Heart right ventricle (tissue), 16 donors: ENCODE measurements around the gene GABRR1. TPM values are rescaled to one million over a fixed set of nuclear protein-coding genes. Genes with fewer than 3 reads are reported as not detected.
"Not testable (repeated sequence)": the region's sequence is repeated elsewhere in the genome, so short reads cannot be mapped to it uniquely, and the experiment has no call there.

Experiments
- ATAC-seq, 8 donors: fragments of 200-7000 bp; cut with Tn5 transposase; one replicate each; pipeline ENCODE4 v1.9.1; 2020; ENCODE audit warnings: mild to moderate bottlenecking in 8 of 8, moderate library complexity in 8 of 8, moderate number of reproducible peaks in 1 of 8
- DNase-seq, 2 donors: peaks; one replicate each; pipeline ENCODE4 v3.0.0-alpha.2; 2020
- H3K27ac ChIP-seq, 10 donors: fragments of 200-600 bp; sonication (generic) in 2 of 10; one replicate each; pipeline versions ENCODE4 v1.5.0 to v1.8.0; 2020 to 2022; ENCODE audit warnings: mild to moderate bottlenecking in 3 of 10
- H3K27me3 ChIP-seq, 7 donors: fragments of 200-600 bp; one replicate each; pipeline ENCODE4 v1.8.0; 2021 to 2022; ENCODE audit warnings: mild to moderate bottlenecking in 2 of 7
- H3K36me3 ChIP-seq, 9 donors: fragments of 200-600 bp; sonication (generic) in 1 of 9; one replicate each; pipeline versions ENCODE4 v1.5.0 to v1.8.0; 2020 to 2022; ENCODE audit warnings: mild to moderate bottlenecking in 2 of 9
- H3K4me1 ChIP-seq, 9 donors: fragments of 200-600 bp; sonication (generic) in 1 of 9; one replicate each; pipeline versions ENCODE4 v1.5.0 to v1.8.0; 2020 to 2022; ENCODE audit warnings: mild to moderate bottlenecking in 4 of 9
- H3K4me3 ChIP-seq, 10 donors: fragments of 200-600 bp; sonication (generic) in 2 of 10; one replicate each; pipeline versions ENCODE4 v1.5.0 to v1.8.0; 2020 to 2022; ENCODE audit warnings: mild to moderate bottlenecking in 7 of 10, moderate library complexity in 2 of 10
- H3K9me3 ChIP-seq, 11 donors: fragments of 200-600 bp in 10 of 11; sonication (generic) in 2 of 11; one replicate each; pipeline versions ENCODE4 v1.5.0 to v1.8.0; 2013 to 2022; ENCODE audit warnings: mild to moderate bottlenecking in 2 of 11, control low read depth in 1 of 11, moderate library complexity in 1 of 11
- CTCF ChIP-seq, 9 donors: fragments of 200-600 bp; sonication (generic) in 2 of 9; IDR thresholded peaks; one replicate each; pipeline versions ENCODE4 v1.5.0 to v1.8.0; 2021 to 2022; ENCODE audit warnings: antibody characterized with exemption in 9 of 9, mild to moderate bottlenecking in 5 of 9, moderate library complexity in 1 of 9
- WGBS, 2 donors: extraction: QIAGEN DNeasy Blood & Tissue Kit; methylation state at CpG; one replicate each; pipeline ENCODE4 v1.1.7; 2013; ENCODE audit warnings: inconsistent platforms in 1 of 2; 5-methylcytosine and 5-hydroxymethylcytosine counted together
- intact Hi-C, 10 donors: fragments of 100-400 bp; cut with DNase I; formaldehyde crosslinking; loops; one replicate each; pipeline versions ENCODE4 v1.11.1 to v1.14.2; 2022
- polyA plus RNA-seq, 2 donors: library from polyadenylated mRNA; stranded (reverse); fragments of 200-250 nt; gene quantifications; one replicate each; pipeline ENCODE4 v1.2.3, GENCODE V29; 2013
- total RNA-seq, 10 donors: library from RNA; stranded (reverse); fragmentation: NEBNext Ultra II Directional in 3 of 10; extraction: Animal tissue kit (Norgen Biotek cat#: 25700) in 3 of 10; gene quantifications; one replicate each; pipeline versions ENCODE4 v1.2.1 to v1.2.4, GENCODE V29; 2021 to 2023
- donor health status: Arrhythmogenic right ventricular cardiomyopathy.
- donor health status: ischemic (EF 13 %, LVEDD 7.1; RV severe dilation, severe dysfunction).
- donor health status: healthy with polysubstance abuse.
- donor health status: DM: no; HTN: yes; CAD: no.
- donor health status: DM: no; HTN: no; CAD: no.
- donor health status: ischemic (EF 25% LVEDD 6.9; RV normal size, moderate dysfunction).
- donor health status: ischemic (EF 25% LVEDD 5.7; RV mildly dilated, moderate dysfunction).
- donor health status: healthy.
- donor health status: DM: yes; HTN: yes; CAD: no.
- donor health status: Ischemic cardiomyopathy.
- donor health status: ischemic (EF 35%, LVEDD 5.7; RV mildly dilated, moderate dysfunction).
- donor health status: nonischemic (EF 11% LVEDD 7.7; RV severe dilation, severe dysfunction).
- donor health status: DM: yes; HTN: yes; CAD: no.
- donor health status: PGD.
- donor health status: ischemic (EF 29% LVEDD 5.4; RV normal size, mild dysfunction).
- donor health status: nonischemic (EF 23%, LVEDD 6.1; RV moderate dilation, normal function).

The GABRR1 gene
- total and polyA plus RNA-seq, 12 donors: 0.01 TPM; not detected in 11

DNA sequence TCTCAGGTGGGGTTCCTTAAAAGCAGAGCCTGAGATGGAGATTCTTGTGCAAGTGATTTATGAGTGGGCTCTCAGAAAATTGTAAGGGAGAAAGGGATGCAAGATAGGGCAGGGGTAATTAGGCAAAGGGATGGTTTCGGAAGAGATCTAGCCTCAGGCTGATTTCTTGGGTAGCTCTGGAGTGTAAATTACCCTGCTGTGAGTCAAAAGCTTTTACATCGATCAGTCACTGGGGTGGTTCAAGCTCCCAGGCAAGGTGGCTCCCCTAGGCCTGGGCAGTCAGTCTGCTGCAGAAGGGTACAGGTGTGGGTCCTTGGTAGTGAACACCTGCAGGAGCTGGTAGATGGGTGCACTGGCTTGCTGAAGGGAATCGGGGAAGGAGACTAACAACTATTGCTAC is 82.4 kb downstream of the GABRR1 start:
- Histone ChIP-seq H3K9me3 (no peaks in the 10 kb centered on the region), H3K4me1 (peaks cover 0 to 14% (median 0%) of the 10 kb centered on the region in 9 donors), H3K36me3 (no peaks in the 10 kb centered on the region), H3K27me3 (no peaks in the 10 kb centered on the region), H3K4me3 (no peak overlapping the region), H3K27ac (no peak overlapping the region)
- intact Hi-C loops: loop anchor here in 1 of 10 donors (10.0 kb wide), 1 partner anchor 150 kb away; no protein-coding TSS in a partner anchor
- DNase-seq (no peak), ATAC-seq (no peak)
- no peak for TF ChIP-seq CTCF (IDR thresholded peaks at IDR 0.05)
- WGBS, 2 donors: 85 to 93% methylated on average over 3 of the region's 3 CpGs

- no peaks in the 10 kb centered on the region for H3K27me3 ChIP-seq
- no peaks in the 10 kb centered on the region for H3K36me3 ChIP-seq
- DNase-seq (no peak), ATAC-seq (no peak)
- WGBS, 2 donors: 88 to 89% methylated on average over 9 of the region's 9 CpGs
- intact Hi-C loops: loop anchor here in 1 of 10 donors (10.0 kb wide), 1 partner anchor 149 kb away; no protein-coding TSS in a partner anchor
- no peak overlapping the region for H3K27ac ChIP-seq
- H3K9me3 ChIP-seq: peaks cover 0 to under 1% (median 0%) of the 10 kb centered on the region in 11 donors
- H3K4me3 ChIP-seq: no peak overlapping the region
- peaks cover 0 to 13% (median 0%) of the 10 kb centered on the region in 9 donors for H3K4me1 ChIP-seq
- no peak for TF ChIP-seq CTCF (IDR thresholded peaks at IDR 0.05)
Observed at GRCh38 chr6:89133981-89134380, 83.2 kb downstream of the GABRR1 start.

DNA sequence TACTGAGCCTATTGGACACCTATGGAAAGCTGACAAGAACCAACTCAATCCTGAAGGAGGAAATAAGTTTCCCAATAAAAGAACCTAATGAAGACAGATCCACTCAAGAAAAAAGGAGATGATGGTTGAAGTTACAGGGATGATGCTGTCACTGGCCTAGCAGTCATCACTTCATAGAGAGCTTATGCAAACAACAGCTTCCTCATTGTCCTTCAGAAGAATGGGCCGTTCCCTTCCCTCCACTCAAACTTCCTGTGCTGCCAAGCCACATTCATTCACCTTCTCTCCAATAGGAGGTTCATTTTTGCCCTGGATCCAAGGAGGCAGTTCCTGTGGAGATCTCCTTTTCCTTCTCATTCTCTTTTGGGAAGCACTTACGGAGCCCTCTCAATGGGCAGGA is 85.1 kb downstream of the GABRR1 start:
- Histone ChIP-seq H3K27ac (no peak overlapping the region), H3K4me1 (no peaks in the 10 kb centered on the region), H3K4me3 (no peak overlapping the region), H3K9me3 (peaks cover 0 to 18% (median 0%) of the 10 kb centered on the region in 11 donors), H3K27me3 (no peaks in the 10 kb centered on the region), H3K36me3 (no peaks in the 10 kb centered on the region)
- WGBS, 2 donors: 67 to 86% methylated on average over 2 of the region's 2 CpGs
- no peak for ATAC-seq
- no peak for DNase-seq
- TF ChIP-seq CTCF (IDR thresholded peaks at IDR 0.05): no peak
- intact Hi-C loops: loop anchor here in 1 of 10 donors (10.0 kb wide), 1 partner anchor 147 kb away; no protein-coding TSS in a partner anchor

DNA sequence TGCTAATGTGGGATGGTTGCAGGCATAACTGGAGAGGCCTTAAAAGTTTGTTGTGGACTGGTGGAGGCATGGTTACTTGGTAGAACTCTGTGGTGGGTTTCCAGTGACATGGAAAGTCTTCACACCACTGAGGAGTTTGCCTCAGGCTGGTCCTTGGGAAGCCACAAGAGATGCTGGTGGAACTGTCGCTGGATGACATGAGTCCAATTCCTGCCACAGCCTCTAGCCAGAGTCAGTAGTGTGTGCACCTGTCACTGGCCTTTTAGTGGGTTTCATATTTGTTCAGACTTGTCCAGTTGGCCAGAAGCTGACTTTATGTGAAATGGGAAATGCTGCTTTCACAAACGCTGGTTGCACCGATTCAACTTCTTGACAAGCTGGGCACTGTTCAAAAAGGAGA is 85.6 kb downstream of the GABRR1 start:
- Histone ChIP-seq H3K4me3 (no peak overlapping the region), H3K27ac (no peak overlapping the region), H3K27me3 (no peaks in the 10 kb centered on the region), H3K36me3 (no peaks in the 10 kb centered on the region), H3K4me1 (no peaks in the 10 kb centered on the region), H3K9me3 (peaks cover 0 to 18% (median 0%) of the 10 kb centered on the region in 11 donors)
- no peak for DNase-seq
- WGBS, 2 donors: 94 to 99% methylated on average over 3 of the region's 3 CpGs
- intact Hi-C loops: loop anchor here in 1 of 10 donors (10.0 kb wide), 1 partner anchor 147 kb away; no protein-coding TSS in a partner anchor
- no peak for ATAC-seq
- TF ChIP-seq CTCF (IDR thresholded peaks at IDR 0.05): no peak

DNA sequence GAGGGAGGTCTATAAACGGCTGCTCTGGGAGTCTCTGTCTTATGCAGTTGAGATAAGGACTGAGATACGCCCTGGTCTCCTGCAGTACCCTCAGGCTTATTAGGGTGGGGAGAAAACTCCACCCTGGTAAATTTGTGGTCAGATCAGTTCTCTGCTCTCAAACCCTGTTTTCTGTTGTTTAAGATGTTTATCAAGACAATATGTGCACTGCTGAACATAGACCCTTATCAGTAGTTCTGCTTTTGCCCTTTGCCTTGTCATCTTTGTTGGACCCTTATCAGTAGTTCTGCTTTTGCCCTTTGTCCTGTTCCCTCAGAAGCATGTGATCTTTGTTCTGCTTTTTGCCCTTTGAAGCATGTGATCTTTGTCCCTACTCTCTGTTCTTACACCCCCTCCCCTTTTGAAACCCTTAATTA is 88.9 kb downstream of the GABRR1 start:
- not testable (repeated sequence) for H3K4me1 ChIP-seq, H3K4me3 ChIP-seq, H3K36me3 ChIP-seq, ATAC-seq, H3K27ac ChIP-seq, H3K27me3 ChIP-seq, DNase-seq
- peaks cover 0 to 18% (median 0%) of the 10 kb centered on the region in 11 donors for H3K9me3 ChIP-seq
- intact Hi-C loops: loop anchor here in 3 of 10 donors (10.0 kb wide), 3 partner anchors 117 to 237 kb away; no protein-coding TSS in a partner anchor
- WGBS, 2 donors: 77 to 78% methylated on average over 2 of the region's 2 CpGs
